Skeletal muscle tissue (tissue), 4 donors: ENCODE results near the gene NAALADL2. TPM values are rescaled to one million over a fixed set of nuclear protein-coding genes. Genes with fewer than 3 reads are reported as not detected.

Experiments used
- H3K27ac ChIP-seq: one replicate; pipeline ENCODE4 v1.7.0; 2013; ENCODE audit warnings: mild to moderate bottlenecking, low read depth, low read length, inconsistent platforms
- H3K27me3 ChIP-seq, 3 donors: one replicate each; pipeline ENCODE4 v1.7.0; 2013; ENCODE audit warnings: low read length in 3 of 3; ENCODE audit not compliant: control insufficient read depth in 3 of 3, insufficient read depth in 3 of 3
- H3K36me3 ChIP-seq, 3 donors: one replicate each; pipeline ENCODE4 v1.7.0; 2013; ENCODE audit warnings: low read length in 3 of 3; ENCODE audit not compliant: control insufficient read depth in 3 of 3, insufficient read depth in 3 of 3
- H3K4me1 ChIP-seq, 3 donors: one replicate each; pipeline ENCODE4 v1.7.0; 2013; ENCODE audit warnings: low read length in 3 of 3, mild to moderate bottlenecking in 3 of 3; ENCODE audit not compliant: control insufficient read depth in 3 of 3, insufficient read depth in 3 of 3
- H3K4me3 ChIP-seq, 3 donors: one replicate each; pipeline ENCODE4 v1.7.0; 2013; ENCODE audit warnings: low read length in 3 of 3
- H3K9ac ChIP-seq, 3 donors: one replicate each; pipeline ENCODE4 v1.7.0; 2013; ENCODE audit warnings: low read length in 3 of 3, mild to moderate bottlenecking in 3 of 3, moderate library complexity in 2 of 3, low read depth in 1 of 3
- H3K9me3 ChIP-seq, 3 donors: one replicate each; pipeline ENCODE4 v1.7.0; 2013; ENCODE audit warnings: low read length in 3 of 3; ENCODE audit not compliant: control insufficient read depth in 3 of 3
- total RNA-seq: library from RNA; depleted of rRNA; stranded (reverse); fragments of >200 nt; gene quantifications from one replicate; pipeline ENCODE4 v1.2.3, GENCODE V29; 2014
- donor health status: Osteomylitis.

The NAALADL2 gene
- total RNA-seq, 1 donor from 2014 or later, result 17.7 TPM

DNA sequence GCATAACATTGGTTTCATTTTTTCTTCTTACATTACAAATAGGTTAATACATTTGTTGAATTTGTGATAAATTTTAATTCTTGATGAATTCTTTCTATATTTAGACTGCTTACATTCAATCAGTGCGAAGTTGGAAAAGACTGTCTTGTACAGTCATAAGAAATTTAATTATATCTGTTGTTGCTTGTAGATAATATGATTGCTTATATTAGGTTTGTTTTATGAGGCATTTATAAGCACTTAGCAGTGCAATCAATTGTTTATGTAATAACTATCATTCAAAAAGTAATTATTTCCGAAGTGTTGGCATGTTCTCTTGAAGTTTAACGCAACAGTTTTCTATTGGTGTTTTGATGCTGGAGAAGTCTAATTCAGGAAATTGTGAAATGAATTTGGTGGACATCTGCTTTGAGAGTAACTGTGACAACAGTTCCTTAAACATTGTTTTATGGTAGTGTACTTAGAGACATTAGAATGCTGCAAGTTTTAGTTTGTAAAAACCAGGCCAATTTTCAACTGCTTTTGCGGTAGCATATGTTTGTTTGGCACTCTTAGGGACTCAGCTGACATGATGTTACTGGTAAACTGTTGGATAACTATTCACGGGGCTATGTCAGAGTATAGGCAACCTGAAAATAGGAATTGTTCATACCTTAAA is 99.7 kb downstream of the NAALADL2 start:
- H3K4me1 ChIP-seq, result no peaks in the 10 kb centered on the region
- no peak overlapping the region for H3K9ac ChIP-seq
- no peaks in the 10 kb centered on the region for H3K27me3 ChIP-seq
- H3K4me3 ChIP-seq, result no peak overlapping the region
- no peaks in the 10 kb centered on the region for H3K36me3 ChIP-seq
- H3K9me3 ChIP-seq, result no peaks in the 10 kb centered on the region
- H3K27ac ChIP-seq, result no peak overlapping the region

DNA sequence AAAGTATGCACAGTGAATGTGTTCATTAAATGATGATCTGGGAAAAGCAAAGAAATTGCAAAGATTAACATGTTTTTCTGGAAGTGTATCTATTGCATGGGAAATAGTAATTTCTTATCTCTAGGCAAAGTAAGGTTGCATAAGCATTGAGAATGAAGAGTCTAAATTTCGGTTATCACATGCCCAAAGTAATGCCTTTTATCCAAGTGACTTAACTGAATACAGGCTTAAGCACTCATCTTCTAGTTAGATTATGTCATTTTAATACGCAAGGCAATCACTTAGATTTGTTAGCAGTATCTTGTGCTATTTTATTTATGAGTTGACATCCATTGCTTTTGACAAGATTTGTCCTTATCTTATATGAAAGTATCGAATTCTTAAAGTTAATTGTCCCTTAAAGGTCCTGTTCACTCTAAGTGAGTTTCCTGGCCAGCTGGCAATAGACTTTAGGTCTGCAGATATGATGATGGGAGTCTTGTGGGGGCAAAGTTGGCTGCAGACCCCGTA is 100.5 kb downstream of the NAALADL2 start:
- Histone ChIP-seq H3K4me3 (no peak overlapping the region), H3K27ac (no peak overlapping the region), H3K4me1 (no peaks in the 10 kb centered on the region), H3K36me3 (no peaks in the 10 kb centered on the region), H3K9me3 (no peaks in the 10 kb centered on the region), H3K9ac (no peak overlapping the region), H3K27me3 (no peaks in the 10 kb centered on the region)

DNA sequence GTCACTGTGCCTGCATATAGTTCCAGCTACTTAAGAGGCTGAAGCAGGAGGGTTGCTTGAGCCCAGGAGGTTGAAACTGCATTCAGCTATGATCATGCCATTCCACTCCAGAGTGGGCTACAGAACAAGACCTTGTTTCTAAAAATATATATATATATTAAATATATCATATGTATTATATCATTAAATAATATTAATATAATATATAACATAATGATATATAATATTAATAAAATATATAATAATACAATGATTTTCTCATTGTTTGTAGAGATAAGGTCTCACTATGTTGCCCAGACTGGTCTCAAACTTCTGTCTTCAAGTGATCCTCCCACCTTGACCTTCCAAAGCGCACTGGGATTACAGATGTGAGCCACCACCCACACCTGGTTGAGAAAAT is 101.8 kb downstream of the NAALADL2 start:
- no peaks in the 10 kb centered on the region for H3K27me3 ChIP-seq

DNA sequence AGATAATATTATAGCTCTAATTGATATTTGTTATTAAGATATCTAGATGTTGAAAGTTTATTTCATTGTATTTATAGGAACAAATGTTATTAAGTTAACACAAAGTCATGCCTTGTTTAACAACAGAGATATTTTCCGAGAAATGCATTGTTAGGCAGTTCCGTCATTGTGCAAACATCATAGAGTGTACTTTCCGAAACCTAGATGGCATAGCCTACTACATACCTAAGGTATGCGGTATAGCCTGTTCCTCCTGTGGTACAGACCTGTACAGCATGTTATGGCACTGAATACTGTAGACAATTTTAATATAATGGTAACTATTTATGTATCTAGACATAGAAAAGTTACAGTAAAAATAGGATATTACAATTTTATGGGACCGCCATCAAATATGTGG is 114.3 kb downstream of the NAALADL2 start:
- H3K27me3 ChIP-seq, result no peaks in the 10 kb centered on the region
- H3K27ac ChIP-seq, result no peak overlapping the region
- peaks cover 0 to 3% (median 0%) of the 10 kb centered on the region in 3 donors for H3K9me3 ChIP-seq
- H3K9ac ChIP-seq, result no peak overlapping the region
- no peaks in the 10 kb centered on the region for H3K4me1 ChIP-seq
- no peaks in the 10 kb centered on the region for H3K36me3 ChIP-seq
- no peak overlapping the region for H3K4me3 ChIP-seq

More for the DNA sequence above, 101.8 kb downstream of the NAALADL2 start:
- Histone ChIP-seq H3K9ac (no peak overlapping the region), H3K4me3 (no peak overlapping the region), H3K9me3 (no peaks in the 10 kb centered on the region), H3K4me1 (no peaks in the 10 kb centered on the region), H3K27ac (no peak overlapping the region), H3K36me3 (no peaks in the 10 kb centered on the region)

DNA sequence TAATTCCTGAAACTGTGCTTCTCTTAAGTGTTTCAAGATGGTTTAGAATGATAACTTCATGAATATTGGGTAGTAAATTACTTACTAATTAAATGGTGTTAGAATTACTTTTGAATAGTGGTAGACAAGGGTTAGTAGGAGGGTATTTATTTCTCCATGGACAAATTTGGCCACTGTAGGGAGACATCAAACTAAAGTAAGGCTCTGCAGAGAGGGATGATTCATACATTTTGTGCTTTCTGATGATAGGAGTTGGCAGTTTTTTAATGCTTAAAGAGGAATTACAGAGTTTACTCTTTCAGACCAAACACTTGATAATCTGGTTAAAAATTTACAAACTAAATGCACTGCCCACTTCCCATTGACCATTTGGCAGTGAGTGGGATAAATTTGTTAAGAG is 127.6 kb downstream of the NAALADL2 start:
- Histone ChIP-seq H3K27ac (no peak overlapping the region), H3K9me3 (peaks cover 0 to 2% (median 0%) of the 10 kb centered on the region in 3 donors), H3K27me3 (no peaks in the 10 kb centered on the region), H3K4me1 (no peaks in the 10 kb centered on the region), H3K4me3 (no peak overlapping the region), H3K36me3 (no peaks in the 10 kb centered on the region), H3K9ac (no peak overlapping the region)

DNA sequence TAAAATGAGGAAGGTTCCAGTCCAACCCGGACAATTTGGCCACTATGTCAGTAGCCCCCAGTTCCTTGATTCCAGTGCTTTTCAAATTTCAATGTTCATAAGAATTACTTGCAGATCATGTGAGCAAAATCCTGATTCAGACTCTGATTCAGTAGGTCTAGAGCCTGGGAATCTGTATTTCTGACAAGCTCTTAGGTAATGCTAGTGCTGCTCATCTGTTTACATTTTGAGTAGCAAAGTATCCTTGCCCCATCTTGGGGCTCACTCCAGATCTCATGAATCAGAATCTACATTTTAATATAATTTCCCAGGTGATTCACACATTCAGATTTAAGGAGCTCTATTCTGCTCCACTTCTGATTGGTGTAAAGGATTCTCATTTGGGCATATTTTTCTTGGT is 142.0 kb downstream of the NAALADL2 start:
- Histone ChIP-seq H3K27ac (no peak overlapping the region), H3K27me3 (no peaks in the 10 kb centered on the region), H3K36me3 (no peaks in the 10 kb centered on the region), H3K9ac (no peak overlapping the region), H3K9me3 (no peaks in the 10 kb centered on the region), H3K4me1 (no peaks in the 10 kb centered on the region), H3K4me3 (no peak overlapping the region)

DNA sequence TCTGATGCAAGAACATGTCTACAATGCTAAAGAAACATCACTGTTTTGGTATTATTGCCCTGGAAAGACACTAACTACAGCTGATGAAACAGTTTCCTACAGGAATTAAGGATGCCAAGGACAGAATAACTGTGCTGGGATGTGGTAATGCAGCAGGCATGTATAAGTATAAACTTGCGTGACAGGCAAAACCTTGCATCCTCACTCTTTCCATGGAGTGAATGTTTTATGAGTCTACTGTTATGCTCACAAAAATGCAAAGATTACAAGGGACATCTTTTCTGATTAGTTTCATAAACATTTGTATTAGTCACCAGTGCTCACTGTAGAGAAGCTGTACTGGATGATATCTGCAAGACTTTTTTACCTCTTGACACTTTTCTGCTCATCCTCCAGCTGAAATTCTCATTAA is 143.6 kb downstream of the NAALADL2 start:
- Histone ChIP-seq H3K4me3 (no peak overlapping the region), H3K27me3 (no peaks in the 10 kb centered on the region), H3K9me3 (no peaks in the 10 kb centered on the region), H3K4me1 (no peaks in the 10 kb centered on the region), H3K9ac (no peak overlapping the region), H3K27ac (no peak overlapping the region), H3K36me3 (no peaks in the 10 kb centered on the region)

DNA sequence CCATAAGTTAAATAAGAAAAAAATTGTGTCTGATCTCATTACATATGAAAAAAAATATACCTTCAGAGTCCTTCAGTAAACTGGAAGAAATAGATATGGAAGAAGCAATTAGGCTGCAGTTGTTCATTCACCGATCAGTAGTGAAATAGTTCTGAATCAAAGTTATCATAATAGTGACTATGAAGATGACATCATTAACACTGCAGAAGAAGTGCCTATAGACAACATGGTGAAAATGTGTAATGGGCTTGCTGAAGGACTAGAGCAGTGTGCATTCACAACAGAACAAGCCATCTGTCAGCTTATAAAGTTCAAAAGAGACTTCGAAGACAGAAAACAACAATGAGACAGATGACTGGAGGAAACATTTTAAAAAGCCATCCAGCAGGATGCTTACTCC is 144.5 kb downstream of the NAALADL2 start:
- H3K27ac ChIP-seq, result no peak overlapping the region
- H3K27me3 ChIP-seq, result no peaks in the 10 kb centered on the region
- H3K4me1 ChIP-seq, result no peaks in the 10 kb centered on the region
- no peaks in the 10 kb centered on the region for H3K36me3 ChIP-seq
- no peak overlapping the region for H3K4me3 ChIP-seq
- no peaks in the 10 kb centered on the region for H3K9me3 ChIP-seq
- H3K9ac ChIP-seq, result no peak overlapping the region

DNA sequence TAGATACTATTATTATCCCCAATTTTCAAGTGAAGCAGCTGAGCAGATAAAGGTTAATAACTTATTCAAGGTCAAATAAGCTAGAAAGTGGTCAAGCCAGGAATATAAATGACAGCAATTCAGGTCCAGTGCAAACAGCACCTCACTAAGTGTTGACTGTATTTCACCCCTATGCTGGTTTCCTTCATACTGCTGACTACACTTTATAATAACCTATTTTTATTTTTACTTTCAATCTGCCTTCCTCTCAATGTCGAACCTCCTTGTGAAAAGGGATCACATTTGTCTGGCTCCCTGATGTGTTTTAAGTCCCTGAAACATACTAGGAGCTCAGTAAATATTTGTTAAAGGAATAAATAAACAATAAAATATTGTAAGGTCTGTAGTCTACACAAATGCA is 146.1 kb downstream of the NAALADL2 start:
- H3K9ac ChIP-seq, result no peak overlapping the region
- H3K4me1 ChIP-seq, result no peaks in the 10 kb centered on the region
- no peaks in the 10 kb centered on the region for H3K36me3 ChIP-seq
- no peak overlapping the region for H3K4me3 ChIP-seq
- no peaks in the 10 kb centered on the region for H3K27me3 ChIP-seq
- H3K27ac ChIP-seq, result no peak overlapping the region
- no peaks in the 10 kb centered on the region for H3K9me3 ChIP-seq

DNA sequence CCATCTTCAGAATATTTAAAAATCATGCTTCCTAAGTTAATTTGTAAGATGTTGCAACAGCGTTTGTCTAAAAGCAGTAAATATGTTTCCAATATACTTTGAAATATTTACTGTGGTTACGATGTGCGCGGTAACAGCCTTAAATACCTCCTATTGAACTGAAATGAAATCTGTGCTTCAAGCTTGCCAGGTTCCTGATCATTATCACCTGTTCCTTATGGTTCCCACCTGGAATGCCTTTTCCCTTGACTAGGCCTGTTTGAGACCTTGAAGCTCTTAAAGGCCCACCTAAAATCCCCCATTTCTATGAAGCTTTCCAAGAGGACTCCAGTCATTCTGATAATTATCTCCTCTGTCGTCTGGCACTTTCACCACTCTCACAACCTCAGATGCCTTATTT is 146.7 kb downstream of the NAALADL2 start:
- no peaks in the 10 kb centered on the region for H3K9me3 ChIP-seq
- no peak overlapping the region for H3K4me3 ChIP-seq
- no peaks in the 10 kb centered on the region for H3K27me3 ChIP-seq
- H3K36me3 ChIP-seq, result no peaks in the 10 kb centered on the region
- no peaks in the 10 kb centered on the region for H3K4me1 ChIP-seq
- H3K27ac ChIP-seq, result no peak overlapping the region
- no peak overlapping the region for H3K9ac ChIP-seq
